CD14-positive monocyte (primary cell): ENCODE measurements around the gene TYW1. TPM values are rescaled to one million over a fixed set of nuclear protein-coding genes. Genes with fewer than 3 reads are reported as not detected.
"Not testable (repeated sequence)": the region's sequence is repeated elsewhere in the genome, so short reads cannot be mapped to it uniquely, and the experiment has no call there.

Experiments
- DNase-seq, 3 donors: peaks; one replicate each; pipeline ENCODE4 v3.0.0-alpha.2; 2011 to 2022
- H2AFZ ChIP-seq: 2 replicates; pipeline ENCODE4 v1.6.0; 2012; ENCODE audit warnings: mild to moderate bottlenecking, low read depth, low read length, inconsistent platforms; ENCODE audit not compliant: insufficient read depth, poor library complexity, severe bottlenecking
- H3K27ac ChIP-seq, 2 donors: 1 replicate in 1 of 2; 2 replicates in 1 of 2; pipeline ENCODE4 v1.5.1; 2012 to 2013; ENCODE audit warnings: low read length in 2 of 2, control low read depth in 1 of 2, inconsistent platforms in 1 of 2, low read depth in 1 of 2, mild to moderate bottlenecking in 1 of 2
- H3K27me3 ChIP-seq, 2 donors: one replicate each; pipeline versions ENCODE4 v1.6.0 to v1.6.1; 2011 to 2013; ENCODE audit warnings: low read length in 2 of 2; ENCODE audit not compliant: control insufficient read depth in 2 of 2, insufficient read depth in 2 of 2
- H3K36me3 ChIP-seq, 2 donors: replicated peaks in 1 of 2; 1 replicate in 1 of 2; 2 replicates in 1 of 2; pipeline versions ENCODE4 v1.5.1 to v1.6.1; 2012 to 2013; ENCODE audit warnings: low read length in 2 of 2, control low read depth in 1 of 2, inconsistent platforms in 1 of 2, mild to moderate bottlenecking in 1 of 2; ENCODE audit not compliant: insufficient read depth in 2 of 2, control insufficient read depth in 1 of 2
- H3K4me1 ChIP-seq, 2 donors: 1 replicate in 1 of 2; 2 replicates in 1 of 2; pipeline versions ENCODE4 v1.5.1 to v1.6.1; 2012 to 2013; ENCODE audit warnings: low read length in 2 of 2, control low read depth in 1 of 2, inconsistent platforms in 1 of 2, mild to moderate bottlenecking in 1 of 2, moderate library complexity in 1 of 2; ENCODE audit not compliant: insufficient read depth in 2 of 2, control insufficient read depth in 1 of 2
- H3K4me2 ChIP-seq: replicated peaks from 2 replicates; pipeline ENCODE3; 2012; ENCODE audit warnings: low read length, moderate library complexity, mild to moderate bottlenecking; ENCODE audit not compliant: poor library complexity, severe bottlenecking; ENCODE audit errors: extremely low read depth
- H3K4me3 ChIP-seq, 3 experiments: fragments of 200-600 bp in 1 of 3; sonication (generic) in 1 of 3; replicated peaks in 1 of 3; 1 replicate in 2 of 3; 2 replicates in 1 of 3; pipeline ENCODE4 v1.5.1; 2011 to 2013; ENCODE audit warnings: low read length in 3 of 3, mild to moderate bottlenecking in 3 of 3, control low read depth in 2 of 3, low read depth in 2 of 3, inconsistent platforms in 1 of 3, moderate library complexity in 1 of 3
- H3K79me2 ChIP-seq: 2 replicates; pipeline ENCODE4 v1.6.0; 2012; ENCODE audit warnings: mild to moderate bottlenecking, control low read depth, inconsistent platforms, low read length, moderate library complexity; ENCODE audit not compliant: insufficient read depth
- H3K9ac ChIP-seq: 2 replicates; pipeline ENCODE4 v1.6.0; 2017; ENCODE audit warnings: low read length, mild to moderate bottlenecking; ENCODE audit not compliant: insufficient read depth, poor library complexity, severe bottlenecking
- H3K9me3 ChIP-seq, 2 donors: replicated peaks in 1 of 2; 1 replicate in 1 of 2; 2 replicates in 1 of 2; pipeline versions ENCODE4 v1.5.1 to v1.6.1; 2012 to 2013; ENCODE audit warnings: low read length in 2 of 2, control low read depth in 1 of 2; ENCODE audit not compliant: control insufficient read depth in 1 of 2, insufficient read depth in 1 of 2
- H4K20me1 ChIP-seq: 2 replicates; pipeline ENCODE4 v1.6.0; 2012; ENCODE audit warnings: mild to moderate bottlenecking, low read length, control low read depth, moderate library complexity; ENCODE audit not compliant: insufficient read depth
- H3K27ac Mint-ChIP-seq, 7 donors: one replicate each; pipeline ENCODE4 v1.8.0; 2020; ENCODE audit warnings: mild to moderate bottlenecking in 7 of 7, mixed read lengths in 7 of 7, moderate library complexity in 6 of 7, inconsistent platforms in 2 of 7
- H3K27me3 Mint-ChIP-seq, 3 donors: one replicate each; pipeline ENCODE4 v1.8.0; 2021 to 2022; ENCODE audit warnings: low read depth in 3 of 3, mild to moderate bottlenecking in 3 of 3, mixed read lengths in 3 of 3, moderate library complexity in 3 of 3, inconsistent platforms in 1 of 3
- H3K36me3 Mint-ChIP-seq, 2 donors: one replicate each; pipeline ENCODE4 v1.8.0; 2020; ENCODE audit warnings: mixed read lengths in 2 of 2, inconsistent platforms in 1 of 2, mild to moderate bottlenecking in 1 of 2
- H3K4me1 Mint-ChIP-seq: one replicate; pipeline ENCODE4 v1.8.0; 2020; ENCODE audit warnings: mild to moderate bottlenecking, mixed read lengths
- H3K4me3 Mint-ChIP-seq, 2 donors: one replicate each; pipeline ENCODE4 v1.8.0; 2020; ENCODE audit warnings: mild to moderate bottlenecking in 2 of 2, mixed read lengths in 2 of 2, moderate library complexity in 1 of 2
- H3K9me3 Mint-ChIP-seq, 7 donors: one replicate each; pipeline ENCODE4 v1.8.0; 2020 to 2022; ENCODE audit warnings: mixed read lengths in 7 of 7, mild to moderate bottlenecking in 6 of 7, moderate library complexity in 6 of 7, inconsistent platforms in 2 of 7
- WGBS: methylation state at CpG from one replicate; pipeline ENCODE4 v1.1.5; 2013; ENCODE audit warnings: missing lambda C conversion rate; ENCODE audit not compliant: insufficient coverage; 5-methylcytosine and 5-hydroxymethylcytosine counted together
- intact Hi-C, 2 donors: fragments of 100-400 bp; cut with micrococcal nuclease; formaldehyde crosslinking; loops; one replicate each; pipeline versions ENCODE4 v1.15.0 to v1.15.1; 2023
- polyA plus RNA-seq, 3 donors: library from polyadenylated mRNA; depleted of rRNA in 1 of 3; unstranded in 2 of 3; stranded (reverse) in 1 of 3; fragments of 300-500 nt in 2 of 3; fragments of >200 nt in 1 of 3; fragmentation: Illumina TruSeq in 2 of 3; gene quantifications; 1 replicate in 2 of 3; 2 replicates in 1 of 3; pipeline ENCODE4 v1.2.3, GENCODE V29; 2012 to 2021
- TF ChIP-seq, protein P1 (sequence below): fragments of 200-600 bp; IDR thresholded peaks from one replicate; pipeline ENCODE4 v1.8.0; 2022; ENCODE audit warnings: antibody characterized with exemption, mild to moderate bottlenecking

TYW1 gene
- polyA plus RNA-seq, 3 donors: 6.3 to 9.0 (median 7.2) TPM

DNA sequence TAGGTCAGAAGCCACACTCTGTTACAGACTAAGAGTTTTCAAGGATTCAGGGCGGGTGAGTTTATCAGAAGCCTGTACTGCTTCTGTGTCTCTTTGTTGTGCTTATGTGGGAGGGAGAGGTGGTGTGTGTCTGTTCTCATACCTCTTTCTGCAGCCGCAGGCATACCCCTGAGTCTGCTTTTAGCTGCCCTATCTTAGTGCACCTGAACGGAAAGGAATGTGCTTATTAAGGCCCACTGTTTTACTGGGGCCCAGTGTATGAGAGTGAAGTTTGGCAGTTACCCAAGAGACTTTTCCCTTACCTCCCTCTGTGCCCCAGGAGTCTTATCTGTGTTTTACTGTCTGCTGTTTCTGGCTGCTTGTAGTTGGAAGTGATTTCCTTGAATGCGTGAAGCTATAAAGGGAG, 104.3 kb downstream of the TYW1 start:
- Histone ChIP-seq H3K4me3 (no peak overlapping the region), H3K79me2 (no peaks in the 10 kb centered on the region), H3K4me1 (peaks cover 0 to 8% of the 10 kb centered on the region in 2 donors), H3K27me3 (no peaks in the 10 kb centered on the region), H3K4me2 (no peak overlapping the region), H3K9ac (no peak overlapping the region), H4K20me1 (no peaks in the 10 kb centered on the region), H2AFZ (no peak overlapping the region), H3K9me3 (no peaks in the 10 kb centered on the region), H3K27ac (no peak overlapping the region), H3K36me3 (peaks cover 0 to 4% of the 10 kb centered on the region in 2 donors)
- peaks cover 0 to 7% (median 4%) of the 10 kb centered on the region in 7 donors for H3K9me3 Mint-ChIP-seq
- TF ChIP-seq, protein P1, sequence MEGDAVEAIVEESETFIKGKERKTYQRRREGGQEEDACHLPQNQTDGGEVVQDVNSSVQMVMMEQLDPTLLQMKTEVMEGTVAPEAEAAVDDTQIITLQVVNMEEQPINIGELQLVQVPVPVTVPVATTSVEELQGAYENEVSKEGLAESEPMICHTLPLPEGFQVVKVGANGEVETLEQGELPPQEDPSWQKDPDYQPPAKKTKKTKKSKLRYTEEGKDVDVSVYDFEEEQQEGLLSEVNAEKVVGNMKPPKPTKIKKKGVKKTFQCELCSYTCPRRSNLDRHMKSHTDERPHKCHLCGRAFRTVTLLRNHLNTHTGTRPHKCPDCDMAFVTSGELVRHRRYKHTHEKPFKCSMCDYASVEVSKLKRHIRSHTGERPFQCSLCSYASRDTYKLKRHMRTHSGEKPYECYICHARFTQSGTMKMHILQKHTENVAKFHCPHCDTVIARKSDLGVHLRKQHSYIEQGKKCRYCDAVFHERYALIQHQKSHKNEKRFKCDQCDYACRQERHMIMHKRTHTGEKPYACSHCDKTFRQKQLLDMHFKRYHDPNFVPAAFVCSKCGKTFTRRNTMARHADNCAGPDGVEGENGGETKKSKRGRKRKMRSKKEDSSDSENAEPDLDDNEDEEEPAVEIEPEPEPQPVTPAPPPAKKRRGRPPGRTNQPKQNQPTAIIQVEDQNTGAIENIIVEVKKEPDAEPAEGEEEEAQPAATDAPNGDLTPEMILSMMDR: no peak
- H3K36me3 Mint-ChIP-seq: peaks cover 45 to 53% of the 10 kb centered on the region in 2 donors
- peak overlapping the region in 3 of 7 donors; percentile 8 to 35 (median 33) for H3K27ac Mint-ChIP-seq
- no peaks in the 10 kb centered on the region for H3K27me3 Mint-ChIP-seq
- 100% methylated on average over 2 of the region's 4 CpGs for WGBS
- H3K4me3 Mint-ChIP-seq: no peak overlapping the region
- DNase-seq: no peak
- H3K4me1 Mint-ChIP-seq: peaks cover 10% of the 10 kb centered on the region
- intact Hi-C loops: no loop called here

DNA sequence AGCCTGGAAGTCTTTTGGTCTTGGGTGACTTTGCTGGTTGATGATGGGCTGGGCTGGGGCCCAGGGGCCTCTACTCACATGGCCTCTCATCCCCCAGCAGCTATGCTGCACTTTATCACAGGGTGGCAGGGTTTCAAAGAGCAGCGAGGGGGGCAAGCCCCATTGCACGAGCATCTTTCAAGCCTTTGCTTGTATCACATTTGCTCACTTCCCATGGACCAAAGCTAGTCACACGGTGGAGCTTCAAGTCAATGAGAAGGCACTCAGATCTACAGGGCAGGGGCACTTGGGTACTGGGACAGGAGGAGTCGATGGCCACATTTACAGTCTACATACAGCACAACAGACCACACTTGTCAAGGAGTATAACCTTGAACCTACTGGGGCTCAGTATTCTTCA, 108.3 kb downstream of the TYW1 start:
- H3K9me3 Mint-ChIP-seq, H3K4me1 ChIP-seq, H2AFZ ChIP-seq, intact Hi-C loops, H3K9me3 ChIP-seq, H3K27ac ChIP-seq, H3K9ac ChIP-seq, H3K27me3 Mint-ChIP-seq, H3K4me3 ChIP-seq, H4K20me1 ChIP-seq, DNase-seq, H3K4me2 ChIP-seq, H3K4me3 Mint-ChIP-seq, H3K36me3 ChIP-seq, H3K79me2 ChIP-seq, H3K27me3 ChIP-seq: not testable (repeated sequence)
- Mint-ChIP-seq H3K36me3 (peaks cover 39 to 56% of the 10 kb centered on the region in 2 donors), H3K4me1 (peaks cover 21% of the 10 kb centered on the region), H3K27ac (peak overlapping the region in 3 of 7 donors; percentile 28 to 70 (median 64))
- WGBS: no CpG with 5 or more reads among the region's 4 CpGs
